Stimulated activated CD8-positive, alpha-beta memory T cell treated with anti-CD3 and anti-CD28 coated beads, Interleukin-15, amount 100 ng/mL, for 24 hours (primary cell): Measurements from ENCODE around the gene EML4.
"Not testable (repeated sequence)": the region's sequence is repeated elsewhere in the genome, so short reads cannot be mapped to it uniquely, and the experiment has no call there.

Experiments used
- DNase-seq: peaks from one replicate; pipeline ENCODE4 v3.0.0-alpha.2; 2020; ENCODE audit warnings: low read depth

EML4 gene

GRCh38 chr2:42360493-42360889, 191.3 kb downstream of the EML4 start:
- DNase-seq: no peak

- peak; percentile 89 for DNase-seq
Measured at GRCh38 chr2:42360890-42361727, 192.0 kb downstream of the EML4 start, which contains the start of gene COX7A2L. TSS of gene COX7A2L (minus strand) at chr2:42361217. CDS start at chr2:42361161, 56 bp downstream.

- DNase-seq: no peak
Measured at GRCh38 chr2:42361728-42362283, 192.7 kb downstream of the EML4 start.

- DNase-seq: no peak
Measured at GRCh38 chr2:42363413-42363812, 194.3 kb downstream of the EML4 start.

- no peak for DNase-seq
Measured at GRCh38 chr2:42364658-42365057, 195.5 kb downstream of the EML4 start.

- no peak for DNase-seq
Measured at GRCh38 chr2:42366411-42366810, 197.3 kb downstream of the EML4 start.

GRCh38 chr2:42367835-42368234, 198.7 kb downstream of the EML4 start:
- DNase-seq: no peak

- no peak for DNase-seq
Measured at GRCh38 chr2:42368817-42369531, 199.8 kb downstream of the EML4 start.

DNA sequence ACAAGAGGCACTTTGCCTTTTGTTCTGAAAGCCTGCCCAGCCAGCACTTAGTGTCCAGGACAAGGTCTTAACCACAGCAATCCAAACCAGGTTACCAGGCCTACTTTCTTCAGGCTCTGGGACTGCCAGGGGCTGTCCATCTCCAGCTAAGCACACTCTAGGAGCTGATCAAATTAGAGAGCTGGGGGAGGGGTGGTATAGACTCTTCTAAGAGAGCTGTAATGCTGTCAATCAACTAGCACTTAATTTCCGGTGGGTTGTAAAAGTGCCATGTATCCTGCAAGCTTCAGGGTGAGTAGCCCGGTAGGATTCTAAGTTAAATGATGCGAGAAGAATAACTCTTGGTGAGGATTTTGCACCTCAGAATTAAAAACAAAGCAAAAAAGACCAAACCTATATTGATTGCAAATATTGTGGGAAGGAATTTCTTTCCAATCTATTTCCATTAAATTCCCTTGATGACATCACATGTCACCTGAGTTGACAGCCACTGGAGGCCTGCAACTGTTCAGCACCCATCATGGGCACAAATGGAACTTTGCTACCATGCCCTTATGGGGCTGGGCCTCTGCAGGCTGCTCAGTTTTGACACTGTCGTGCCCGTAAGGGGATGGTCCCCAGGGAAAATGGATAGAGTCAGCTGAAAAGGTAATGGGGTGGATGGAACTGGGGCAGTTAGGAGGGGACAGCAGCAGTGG, 200.5 kb downstream of the EML4 start:
- no peak for DNase-seq

- no peak for DNase-seq
Measured at GRCh38 chr2:42371611-42372473, 202.7 kb downstream of the EML4 start.

DNA sequence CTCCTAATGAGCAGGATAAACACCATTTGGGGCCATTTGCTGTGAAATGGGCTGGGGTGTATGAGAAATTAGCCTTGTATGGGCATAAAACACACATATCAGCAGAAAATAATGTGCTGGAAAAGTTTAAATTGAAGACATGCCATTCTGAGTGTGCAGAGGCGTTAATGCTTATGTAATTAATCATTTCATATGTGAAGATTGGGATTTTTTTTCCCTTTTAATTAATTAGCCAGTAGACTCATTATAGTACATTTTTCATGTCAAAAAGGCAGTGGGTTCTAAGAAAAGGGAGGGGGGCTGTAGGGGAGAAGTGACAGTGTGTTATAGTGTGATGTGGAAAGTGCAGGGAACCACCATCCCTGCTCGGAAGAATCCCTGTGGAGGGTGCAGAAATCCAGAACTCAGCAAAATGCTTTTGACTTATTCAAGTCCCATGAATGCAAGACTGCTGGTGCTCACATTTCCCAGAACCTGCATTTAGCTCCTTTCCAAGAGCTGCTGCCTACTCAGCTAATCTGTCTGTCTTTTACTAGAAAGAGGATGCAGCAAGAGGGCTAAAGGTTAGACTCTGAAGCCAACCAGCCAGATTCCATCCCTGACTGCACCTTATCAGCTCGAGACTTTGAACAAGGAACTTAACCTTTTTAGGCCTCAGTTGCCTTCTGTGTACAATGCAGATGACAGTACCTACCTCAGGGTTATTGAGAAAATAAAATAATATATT, 203.5 kb downstream of the EML4 start:
- no peak for DNase-seq

DNA sequence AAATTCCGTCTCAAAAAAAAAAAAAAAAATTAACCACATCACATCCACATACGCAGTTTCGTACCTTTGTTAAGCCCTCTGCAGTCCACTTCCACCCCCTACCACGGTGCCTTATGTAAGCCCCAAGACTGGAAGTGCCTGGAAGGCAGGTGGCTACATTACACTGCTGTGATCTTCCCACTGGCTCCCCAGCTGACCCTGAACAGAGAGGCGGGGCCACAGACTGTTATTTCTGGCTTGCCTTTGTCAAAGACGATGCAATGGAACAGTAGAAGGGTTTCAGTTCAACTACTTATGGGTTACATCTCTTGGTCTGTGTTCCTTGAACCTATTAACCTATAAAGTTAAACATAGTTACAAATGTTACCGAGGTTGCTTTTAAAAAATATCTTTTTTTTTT, 207.6 kb downstream of the EML4 start:
- DNase-seq: no peak

DNA sequence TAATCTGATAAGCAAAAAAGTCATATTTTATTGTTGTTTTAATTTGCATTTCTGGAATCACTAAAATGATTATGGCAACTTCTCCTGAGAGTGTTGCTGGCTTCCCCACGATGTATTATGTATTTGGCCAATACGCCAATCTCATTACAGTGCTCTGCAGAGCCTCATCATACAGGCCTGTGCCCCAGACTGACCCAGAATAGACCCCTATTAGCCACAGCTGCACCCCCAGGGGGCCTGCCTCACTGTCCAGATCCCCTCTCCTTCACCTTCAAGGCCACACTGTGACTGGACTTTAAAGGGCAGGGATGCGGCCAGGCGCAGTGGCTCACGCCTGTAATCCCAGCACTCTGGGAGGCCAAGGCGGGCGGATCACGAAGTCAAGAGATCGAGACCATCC, 209.3 kb downstream of the EML4 start:
- no peak for DNase-seq

DNA sequence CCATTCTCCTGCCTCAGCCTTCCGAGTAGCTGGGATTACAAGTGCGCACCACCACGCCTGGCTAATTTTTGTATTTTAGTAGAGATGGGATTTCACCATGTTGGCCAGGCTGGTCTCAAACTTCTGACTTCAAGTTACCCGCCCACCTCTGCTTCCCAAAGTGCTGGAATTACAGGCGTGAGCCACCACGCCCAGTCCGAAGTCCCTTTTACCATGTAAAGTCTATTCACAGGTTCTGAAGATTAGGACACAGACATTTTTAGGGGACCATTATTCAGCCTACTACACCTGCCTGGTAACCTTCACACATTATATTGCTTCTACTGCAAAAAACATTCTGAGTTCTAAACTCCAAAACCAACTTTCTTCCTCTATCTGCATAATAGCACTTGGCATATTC, 210.9 kb downstream of the EML4 start:
- DNase-seq: not testable (repeated sequence)

DNA sequence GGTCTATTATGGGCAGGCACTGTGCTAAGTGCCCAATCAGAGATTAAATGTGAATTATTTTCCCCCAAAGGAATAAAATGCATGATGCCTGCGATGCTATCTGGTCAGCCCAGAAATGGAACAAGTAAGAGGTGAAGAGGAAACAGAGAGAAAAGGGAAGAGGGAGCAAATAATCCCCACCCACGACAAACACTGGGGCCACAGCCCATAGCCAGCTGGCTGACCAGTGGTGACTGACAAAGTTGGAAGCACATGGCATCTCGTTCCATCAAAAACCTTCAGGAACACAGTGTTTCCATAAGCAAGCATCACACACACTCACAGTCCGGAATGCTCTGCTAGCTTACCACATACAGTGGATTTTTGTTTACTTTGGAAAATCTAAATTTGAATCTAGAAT, 213.0 kb downstream of the EML4 start:
- no peak for DNase-seq
